ENCODE measurements around the gene FYB2.

GRCh38 chr1:56709269-56709880 lies 109.8 kb downstream of the FYB2 start:
- TF ChIP-seq CTCF (IDR thresholded peaks at IDR 0.05; ENCODE audit: low read depth, low read length, poor library complexity, severe bottlenecking) (peak; percentile 59), EZH2phosphoT487 (IDR thresholded peaks at IDR 0.05; ENCODE audit: borderline replicate concordance, low read length) (no peak)
